Suprapubic skin (tissue), 4 donors: ENCODE data around the gene TAAR1. TPM values are rescaled to one million over a fixed set of nuclear protein-coding genes. Genes with fewer than 3 reads are reported as not detected.
"Not testable (repeated sequence)": the region's sequence is repeated elsewhere in the genome, so short reads cannot be mapped to it uniquely, and the experiment has no call there.

Source experiments
- DNase-seq, 2 donors: peaks; one replicate each; pipeline ENCODE4 v3.0.0-alpha.2; 2019; ENCODE audit warnings: low spot score in 2 of 2
- H3K27ac ChIP-seq: fragments of 200-600 bp; sonication (generic); one replicate; pipeline ENCODE4 v1.5.1; 2019
- H3K27me3 ChIP-seq: fragments of 200-600 bp; sonication (generic); one replicate; pipeline ENCODE4 v1.5.1; 2019
- H3K36me3 ChIP-seq: fragments of 200-600 bp; sonication (generic); one replicate; pipeline ENCODE4 v1.5.1; 2019
- H3K4me1 ChIP-seq: fragments of 200-600 bp; sonication (generic); one replicate; pipeline ENCODE4 v1.5.1; 2019
- H3K4me3 ChIP-seq: fragments of 200-600 bp; sonication (generic); one replicate; pipeline ENCODE4 v1.5.1; 2019; ENCODE audit warnings: mild to moderate bottlenecking
- H3K9me3 ChIP-seq: fragments of 200-600 bp; sonication (generic); one replicate; pipeline ENCODE4 v1.5.1; 2019
- EP300 ChIP-seq: sonication (generic); formaldehyde crosslinking; IDR thresholded peaks from one replicate; pipeline ENCODE4 v1.6.1; 2017; ENCODE audit warnings: antibody characterized with exemption
- POLR2A ChIP-seq, 2 donors: fragments of 450-650 bp; IDR thresholded peaks; one replicate each; pipeline ENCODE4 v1.6.1; 2017; ENCODE audit warnings: antibody characterized with exemption in 2 of 2, mild to moderate bottlenecking in 2 of 2, moderate library complexity in 2 of 2
- POLR2AphosphoS5 ChIP-seq, 3 donors: sonication (generic); formaldehyde crosslinking; IDR thresholded peaks; one replicate each; pipeline ENCODE4 v1.6.1; 2017; ENCODE audit warnings: antibody characterized with exemption in 3 of 3
- WGBS: methylation state at CpG from one replicate; pipeline ENCODE4 v1.1.5; 2018; 5-methylcytosine and 5-hydroxymethylcytosine counted together
- total RNA-seq, 4 donors: library from RNA; depleted of rRNA; stranded (reverse); fragments of >200 nt; gene quantifications; one replicate each; pipeline ENCODE4 v1.1.0, GENCODE V29; 2016
- TF ChIP-seq, protein P1 (sequence below), 2 donors: fragments of 200-600 bp in 1 of 2; fragments of 450-650 bp in 1 of 2; sonication (generic) in 1 of 2; IDR thresholded peaks; one replicate each; pipeline ENCODE4 v1.5.1; 2016 to 2019; ENCODE audit warnings: antibody characterized with exemption in 2 of 2, mild to moderate bottlenecking in 1 of 2, moderate library complexity in 1 of 2

Gene TAAR1
- total RNA-seq, 4 donors from 2014 or later, result not detected

DNA sequence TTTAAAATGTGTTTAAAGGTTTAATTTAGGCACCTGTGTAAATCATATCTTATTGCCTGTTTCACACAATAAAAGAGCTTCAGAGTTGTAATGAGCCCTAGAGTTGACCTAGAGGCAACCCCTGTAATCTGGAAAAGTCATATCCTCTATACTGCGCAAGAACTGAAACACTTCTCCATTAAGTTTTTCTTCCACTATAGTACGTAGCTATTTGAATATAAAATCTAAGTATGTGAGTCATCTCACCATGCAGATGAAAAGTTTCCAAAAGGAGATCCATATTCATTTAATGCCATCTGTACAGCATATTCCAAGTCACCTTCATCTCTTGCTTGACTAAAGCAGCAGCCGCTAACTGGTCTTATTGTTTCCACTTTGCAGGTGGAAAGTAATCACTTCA lies 26.0 kb upstream of the TAAR1 start:
- 79% methylated on average over 3 of the region's 3 CpGs for WGBS
- Histone ChIP-seq H3K4me3 (no peak overlapping the region), H3K36me3 (no peaks in the 10 kb centered on the region), H3K27me3 (no peaks in the 10 kb centered on the region), H3K4me1 (peaks cover 3% of the 10 kb centered on the region), H3K27ac (no peak overlapping the region), H3K9me3 (no peaks in the 10 kb centered on the region)
- no peak for TF ChIP-seq POLR2A (IDR thresholded peaks at IDR 0.05)
- TF ChIP-seq EP300, result no peak
- TF ChIP-seq, protein P1, sequence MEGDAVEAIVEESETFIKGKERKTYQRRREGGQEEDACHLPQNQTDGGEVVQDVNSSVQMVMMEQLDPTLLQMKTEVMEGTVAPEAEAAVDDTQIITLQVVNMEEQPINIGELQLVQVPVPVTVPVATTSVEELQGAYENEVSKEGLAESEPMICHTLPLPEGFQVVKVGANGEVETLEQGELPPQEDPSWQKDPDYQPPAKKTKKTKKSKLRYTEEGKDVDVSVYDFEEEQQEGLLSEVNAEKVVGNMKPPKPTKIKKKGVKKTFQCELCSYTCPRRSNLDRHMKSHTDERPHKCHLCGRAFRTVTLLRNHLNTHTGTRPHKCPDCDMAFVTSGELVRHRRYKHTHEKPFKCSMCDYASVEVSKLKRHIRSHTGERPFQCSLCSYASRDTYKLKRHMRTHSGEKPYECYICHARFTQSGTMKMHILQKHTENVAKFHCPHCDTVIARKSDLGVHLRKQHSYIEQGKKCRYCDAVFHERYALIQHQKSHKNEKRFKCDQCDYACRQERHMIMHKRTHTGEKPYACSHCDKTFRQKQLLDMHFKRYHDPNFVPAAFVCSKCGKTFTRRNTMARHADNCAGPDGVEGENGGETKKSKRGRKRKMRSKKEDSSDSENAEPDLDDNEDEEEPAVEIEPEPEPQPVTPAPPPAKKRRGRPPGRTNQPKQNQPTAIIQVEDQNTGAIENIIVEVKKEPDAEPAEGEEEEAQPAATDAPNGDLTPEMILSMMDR (IDR thresholded peaks at IDR 0.05), result no peak
- no peak for TF ChIP-seq POLR2AphosphoS5 (IDR thresholded peaks at IDR 0.05)
- DNase-seq, result no peak

DNA sequence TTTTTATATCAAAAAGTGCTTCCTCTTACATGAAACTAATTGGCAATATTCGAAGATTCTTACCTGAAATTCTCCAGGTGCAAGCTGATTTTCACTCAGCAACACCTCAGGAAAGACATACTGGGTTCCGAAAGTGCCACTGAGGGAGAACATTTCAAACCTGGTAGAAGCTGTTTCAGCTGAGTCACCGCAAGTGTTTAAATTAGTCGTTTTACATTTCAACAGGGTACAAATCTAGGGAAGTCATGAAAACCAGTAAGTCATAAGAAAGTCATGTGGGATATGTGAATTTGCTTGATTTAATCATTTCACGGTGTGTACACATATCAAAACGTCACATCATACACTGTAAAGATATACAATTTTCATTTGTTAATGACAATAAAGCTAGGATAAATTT lies 25.3 kb upstream of the TAAR1 start:
- Histone ChIP-seq H3K9me3 (no peaks in the 10 kb centered on the region), H3K36me3 (no peaks in the 10 kb centered on the region), H3K4me3 (no peak overlapping the region), H3K27me3 (no peaks in the 10 kb centered on the region), H3K4me1 (peaks cover 3% of the 10 kb centered on the region), H3K27ac (no peak overlapping the region)
- no peak for TF ChIP-seq EP300
- no peak for TF ChIP-seq POLR2A (IDR thresholded peaks at IDR 0.05)
- TF ChIP-seq, protein P1 (IDR thresholded peaks at IDR 0.05), result no peak
- no peak for TF ChIP-seq POLR2AphosphoS5 (IDR thresholded peaks at IDR 0.05)
- no peak for DNase-seq
- 83% methylated on average over 6 of the region's 6 CpGs for WGBS

DNA sequence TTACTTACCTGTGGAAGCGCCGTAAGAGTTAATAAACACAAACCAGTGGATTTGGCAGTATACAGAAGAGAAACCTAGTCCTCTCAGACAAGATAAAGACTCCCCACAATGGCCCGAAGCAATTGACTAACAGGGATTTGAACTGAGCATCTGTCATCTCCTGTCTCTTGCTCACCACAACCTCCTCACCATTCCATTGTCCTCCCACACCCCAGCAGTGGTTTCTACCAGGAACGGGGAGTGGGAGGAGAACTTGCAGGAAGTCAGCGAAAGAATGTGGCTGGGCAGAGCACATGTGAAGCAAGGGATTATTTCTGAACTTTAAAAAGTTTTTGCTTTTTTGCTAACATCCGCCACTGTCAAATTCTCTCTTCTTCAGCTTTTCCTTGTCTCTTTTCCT lies 24.6 kb upstream of the TAAR1 start:
- Histone ChIP-seq H3K27me3 (no peaks in the 10 kb centered on the region), H3K36me3 (no peaks in the 10 kb centered on the region), H3K4me3 (no peak overlapping the region), H3K4me1 (peaks cover 3% of the 10 kb centered on the region), H3K9me3 (no peaks in the 10 kb centered on the region), H3K27ac (no peak overlapping the region)
- 63% methylated on average over 6 of the region's 6 CpGs for WGBS
- no peak for DNase-seq
- TF ChIP-seq POLR2A (IDR thresholded peaks at IDR 0.05), result no peak
- TF ChIP-seq EP300, result no peak
- TF ChIP-seq, protein P1 (IDR thresholded peaks at IDR 0.05), result no peak
- no peak for TF ChIP-seq POLR2AphosphoS5 (IDR thresholded peaks at IDR 0.05)

DNA sequence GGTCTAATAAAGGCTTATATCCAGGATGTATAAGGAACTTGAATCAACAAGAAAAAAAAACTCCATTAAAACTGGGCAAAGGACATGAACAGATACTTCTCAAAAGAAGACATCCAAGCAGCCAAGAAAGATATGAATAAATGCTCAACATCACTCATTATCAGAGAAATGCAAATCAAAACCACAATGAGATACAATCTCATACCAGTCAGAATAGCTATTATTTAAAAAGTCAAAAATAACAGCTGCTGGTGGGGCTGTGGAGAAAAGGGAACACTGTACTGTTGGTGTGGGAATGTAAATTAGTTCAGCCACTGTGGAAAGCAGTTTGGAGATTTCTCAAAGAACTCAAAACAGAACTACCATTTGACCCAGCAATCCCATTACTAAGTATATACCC lies 20.1 kb upstream of the TAAR1 start:
- not testable (repeated sequence) for H3K27me3 ChIP-seq, H3K4me1 ChIP-seq, DNase-seq, H3K9me3 ChIP-seq, H3K36me3 ChIP-seq, H3K27ac ChIP-seq, H3K4me3 ChIP-seq

DNA sequence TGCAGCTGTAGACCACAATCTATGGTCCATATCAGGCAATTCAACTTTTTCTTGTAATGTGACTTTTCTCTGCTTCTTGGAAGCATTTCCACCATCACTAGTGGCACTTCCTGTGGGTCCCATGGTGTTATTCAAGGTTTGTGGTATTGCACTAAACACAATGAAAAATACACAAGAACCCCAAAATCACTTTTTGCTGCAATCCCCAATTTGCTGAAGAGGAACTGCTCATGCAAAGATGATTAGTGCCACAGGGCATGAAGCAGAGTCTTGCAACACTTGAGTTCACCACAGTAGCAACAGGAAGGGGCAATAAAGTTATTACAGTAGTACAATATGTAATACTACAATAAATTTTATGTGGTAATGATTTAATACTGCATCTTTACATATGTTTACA lies 16.8 kb upstream of the TAAR1 start:
- Histone ChIP-seq H3K27me3 (no peaks in the 10 kb centered on the region), H3K9me3 (no peaks in the 10 kb centered on the region), H3K36me3 (no peaks in the 10 kb centered on the region), H3K4me3 (no peak overlapping the region), H3K4me1 (no peaks in the 10 kb centered on the region), H3K27ac (no peak overlapping the region)
- no peak for TF ChIP-seq POLR2AphosphoS5 (IDR thresholded peaks at IDR 0.05)
- no peak for DNase-seq

DNA sequence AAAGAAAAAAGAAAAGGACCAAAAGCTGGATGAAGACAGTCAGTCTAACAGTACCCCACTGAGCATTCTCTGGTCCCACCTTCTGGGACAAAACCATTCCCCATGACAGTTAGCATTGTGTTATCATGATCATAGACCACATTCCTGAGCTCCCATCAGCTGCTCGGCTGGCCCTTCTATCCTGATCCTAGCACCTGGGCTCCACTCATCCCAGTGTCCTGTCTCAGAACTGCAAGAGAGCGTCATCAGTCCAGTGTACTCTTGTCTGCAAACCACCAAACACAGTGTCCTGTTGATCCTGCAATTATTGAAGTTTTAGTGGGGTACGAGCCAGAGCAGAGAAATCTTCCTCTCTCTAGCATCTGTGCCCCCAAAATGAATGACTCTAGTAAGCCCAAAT lies 16.0 kb upstream of the TAAR1 start:
- H3K27ac ChIP-seq, result no peak overlapping the region
- H3K9me3 ChIP-seq, result no peaks in the 10 kb centered on the region
- no peaks in the 10 kb centered on the region for H3K27me3 ChIP-seq
- DNase-seq, result no peak
- no peaks in the 10 kb centered on the region for H3K36me3 ChIP-seq
- no peak overlapping the region for H3K4me3 ChIP-seq
- TF ChIP-seq, protein P1 (IDR thresholded peaks at IDR 0.05), result no peak
- TF ChIP-seq POLR2AphosphoS5 (IDR thresholded peaks at IDR 0.05) (no peak), POLR2A (IDR thresholded peaks at IDR 0.05) (no peak), EP300 (no peak)
- WGBS, result 77% methylated on average over 3 of the region's 3 CpGs
- no peaks in the 10 kb centered on the region for H3K4me1 ChIP-seq
